GM21576 (cell line): ENCODE data around the gene NFIX.

Experiments used
- ATAC-seq: cut with Tn5 transposase; IDR thresholded peaks from one replicate; pipeline ENCODE4 v1.9.1; 2021; ENCODE audit warnings: mild to moderate bottlenecking, moderate library complexity; ENCODE audit not compliant: unreplicated experiment

NFIX gene

GRCh38 chr19:13033819-13034611, 38.7 kb downstream of the NFIX start:
- no peak for ATAC-seq

GRCh38 chr19:13034636-13035035, 39.4 kb downstream of the NFIX start:
- ATAC-seq = no peak

DNA sequence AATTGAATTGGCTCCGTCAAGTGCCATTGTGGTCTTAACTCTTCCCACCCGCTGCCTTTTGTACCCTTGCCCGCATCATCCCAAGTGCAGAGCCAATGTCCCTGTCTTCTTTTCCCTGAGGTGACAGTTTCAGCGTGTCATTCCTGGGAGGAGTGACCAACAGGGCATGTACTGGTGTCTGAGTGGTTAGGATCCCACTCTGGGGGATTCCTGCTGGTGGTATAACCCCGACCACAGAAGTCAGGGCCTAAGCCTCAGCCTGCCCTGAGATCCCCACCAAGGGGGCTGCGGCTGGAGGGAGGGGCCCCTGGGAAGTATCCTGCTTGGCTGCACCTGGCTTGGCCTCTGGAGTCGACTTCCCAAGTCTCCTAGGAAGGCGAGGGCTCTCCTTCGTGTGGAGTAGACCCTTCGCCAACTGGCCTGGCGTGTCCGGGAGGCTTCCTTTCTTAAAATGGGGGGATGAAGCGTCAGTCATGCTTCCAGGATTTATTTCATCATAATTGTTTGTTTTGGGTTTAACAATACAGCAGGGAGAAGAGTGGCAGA, 40.6 kb downstream of the NFIX start:
- no peak for ATAC-seq

DNA sequence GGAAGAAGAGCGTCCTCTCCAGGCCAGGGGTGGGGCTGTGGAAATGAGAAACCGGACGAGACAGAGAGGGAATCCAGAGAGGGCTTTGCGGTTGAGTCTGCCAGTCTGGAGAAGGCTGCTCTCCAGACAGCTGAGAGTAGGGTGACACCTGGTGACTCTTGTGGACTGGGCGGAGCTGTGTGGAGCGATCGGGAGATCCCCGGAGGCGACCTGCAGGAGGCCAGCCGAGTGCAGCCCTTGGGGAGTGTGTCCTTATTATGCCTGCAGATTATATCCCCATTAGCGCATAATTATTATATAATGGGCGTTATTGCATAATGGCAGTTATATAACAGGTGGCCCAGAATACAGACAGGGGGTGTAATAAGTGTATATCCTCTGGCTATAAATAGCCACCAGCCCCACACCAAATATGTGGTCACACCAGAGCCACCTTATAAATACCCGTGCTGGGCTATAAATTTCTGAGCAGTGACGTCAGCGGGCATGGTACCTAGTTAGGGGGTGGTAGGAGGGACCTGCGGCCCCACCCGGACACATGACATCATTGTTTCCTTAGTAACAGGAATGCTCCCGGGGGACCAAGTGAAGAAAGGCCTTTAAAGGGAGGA, 41.2 kb downstream of the NFIX start:
- ATAC-seq = no peak

GRCh38 chr19:13037161-13037560, 41.9 kb downstream of the NFIX start:
- ATAC-seq = no peak

- no peak for ATAC-seq
Measured at GRCh38 chr19:13037731-13038130, 42.5 kb downstream of the NFIX start.

GRCh38 chr19:13038306-13039210, 43.3 kb downstream of the NFIX start:
- no peak for ATAC-seq

DNA sequence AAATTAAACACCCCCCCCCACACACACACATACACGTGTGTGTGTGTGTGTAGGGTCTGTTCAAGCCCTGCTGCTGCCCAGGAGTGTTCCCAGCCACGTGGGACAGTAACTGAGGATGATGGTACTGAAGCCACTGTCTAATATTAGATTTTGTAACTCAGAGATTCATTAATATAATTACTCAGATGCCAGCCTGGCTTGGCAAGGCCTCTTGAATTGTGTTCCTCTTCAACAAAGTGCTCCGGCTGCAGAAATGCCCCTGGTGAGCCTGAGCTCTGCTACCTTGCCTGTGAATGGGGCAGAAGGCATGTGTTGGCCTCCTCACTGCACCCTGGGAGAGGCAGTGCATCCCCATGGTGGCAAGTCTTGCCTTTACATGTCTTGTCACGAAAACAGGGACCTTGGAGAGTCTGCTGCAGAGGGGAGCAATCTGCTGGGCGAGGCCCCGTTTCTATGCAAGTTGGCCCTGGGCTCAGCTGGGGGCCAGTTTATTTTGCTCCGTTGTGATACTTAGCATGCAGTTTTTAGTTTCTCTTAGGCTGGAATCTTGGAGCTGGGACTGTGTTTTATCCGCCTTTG, 44.0 kb downstream of the NFIX start:
- no peak for ATAC-seq

- no peak for ATAC-seq
Measured at GRCh38 chr19:13040232-13040947, 45.1 kb downstream of the NFIX start.

DNA sequence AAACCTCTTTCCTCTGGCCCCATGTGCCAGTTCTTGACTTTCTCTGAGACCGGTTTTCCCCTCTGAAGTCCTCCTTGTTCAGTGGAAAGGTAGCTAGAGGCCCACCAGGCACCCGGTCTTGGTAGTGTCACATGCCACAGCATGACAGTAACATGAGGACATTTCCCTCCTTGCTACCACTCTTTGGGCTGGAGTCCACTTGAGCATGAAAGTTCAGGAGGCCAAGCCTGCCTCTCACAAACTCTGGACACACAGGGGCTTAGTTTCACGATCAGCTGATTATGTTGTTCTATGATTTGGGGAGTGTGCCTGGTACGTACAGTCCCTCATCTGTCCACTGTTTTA, 45.6 kb downstream of the NFIX start:
- no peak for ATAC-seq

- no peak for ATAC-seq
Measured at GRCh38 chr19:13042443-13043130, 47.3 kb downstream of the NFIX start.

DNA sequence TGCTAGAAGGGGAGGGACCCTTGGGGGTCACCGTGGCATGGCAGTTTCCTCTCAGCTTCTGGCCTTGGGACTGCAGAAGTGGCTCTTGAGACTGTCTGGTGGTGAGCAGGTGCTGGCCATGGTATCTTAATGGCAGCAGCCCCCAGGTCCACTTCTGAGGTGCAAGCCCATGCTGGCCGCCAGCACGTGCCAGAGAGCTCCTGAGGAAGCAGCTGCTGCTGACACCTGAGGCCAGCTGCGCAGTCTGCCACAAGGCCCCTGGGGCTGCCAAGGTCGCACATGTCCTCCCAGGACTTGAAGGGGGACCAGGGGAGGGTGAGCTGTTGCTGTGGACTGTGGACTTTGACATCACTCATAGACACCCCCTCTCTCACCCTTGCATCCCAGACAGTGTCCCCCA, 48.0 kb downstream of the NFIX start:
- no peak for ATAC-seq

DNA sequence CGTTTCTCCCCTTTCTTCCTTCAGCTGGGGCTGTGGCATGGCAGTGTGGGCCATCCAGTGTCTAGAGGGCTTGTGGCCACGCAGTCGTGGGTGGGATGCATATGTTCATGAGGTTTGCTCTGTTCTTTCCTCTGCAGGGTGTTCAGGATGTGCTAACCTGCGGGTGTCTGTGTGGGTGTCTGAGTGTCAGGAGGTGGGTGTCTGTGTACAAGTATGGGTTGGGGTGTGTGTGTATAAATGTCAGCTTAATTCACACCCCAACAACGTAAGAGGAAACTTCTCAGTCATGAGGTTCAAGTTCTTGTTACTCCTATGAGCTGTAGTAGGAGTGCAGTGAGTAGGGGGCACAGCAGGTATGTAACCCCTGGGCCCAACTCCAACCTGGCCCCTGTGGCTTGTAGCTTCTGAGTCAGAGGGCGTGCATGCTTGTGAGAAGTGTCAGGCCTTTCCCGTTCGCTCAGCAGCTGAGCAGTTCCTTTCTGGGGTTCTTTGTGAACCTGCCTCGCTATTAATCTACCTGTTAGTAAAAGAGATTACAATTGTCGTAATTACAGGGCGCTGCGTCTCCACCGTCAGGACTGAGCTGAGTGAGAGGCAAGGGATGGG, 49.1 kb downstream of the NFIX start:
- no peak for ATAC-seq

GRCh38 chr19:13045812-13046211, 50.5 kb downstream of the NFIX start:
- no peak for ATAC-seq

GRCh38 chr19:13047374-13047773, 52.1 kb downstream of the NFIX start:
- ATAC-seq = no peak

- ATAC-seq = no peak
Measured at GRCh38 chr19:13050274-13050673, 55.0 kb downstream of the NFIX start.

DNA sequence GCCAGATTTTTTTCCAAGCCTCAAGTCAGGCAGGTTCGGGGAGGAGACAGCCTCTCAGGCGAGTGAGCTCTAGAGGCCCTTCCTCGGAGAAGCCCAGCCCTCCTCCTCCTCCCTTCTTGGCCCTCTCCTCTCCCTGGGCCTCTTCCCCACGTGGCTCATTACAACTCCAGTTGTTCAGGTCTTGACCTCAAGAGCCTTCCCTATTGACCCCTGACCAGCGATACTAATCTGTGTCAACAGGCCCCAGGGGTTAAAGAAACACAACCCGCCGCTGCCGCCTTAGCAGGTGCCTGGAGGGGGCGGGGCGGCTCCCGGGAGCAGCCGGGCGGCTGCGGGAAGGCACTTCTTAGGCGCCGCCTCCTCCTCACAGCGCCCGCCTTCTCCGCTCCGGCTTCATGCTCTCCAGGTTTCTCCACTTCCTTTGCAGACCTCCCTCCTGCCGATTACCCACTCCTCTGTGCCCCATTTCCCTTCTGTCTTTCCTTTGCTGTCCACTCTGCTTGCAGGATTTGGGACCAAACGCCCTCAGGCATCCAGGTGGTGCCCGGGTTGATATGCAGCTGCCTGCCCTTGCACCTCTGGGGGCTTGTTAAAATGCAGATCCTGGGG, 56.4 kb downstream of the NFIX start:
- no peak for ATAC-seq

DNA sequence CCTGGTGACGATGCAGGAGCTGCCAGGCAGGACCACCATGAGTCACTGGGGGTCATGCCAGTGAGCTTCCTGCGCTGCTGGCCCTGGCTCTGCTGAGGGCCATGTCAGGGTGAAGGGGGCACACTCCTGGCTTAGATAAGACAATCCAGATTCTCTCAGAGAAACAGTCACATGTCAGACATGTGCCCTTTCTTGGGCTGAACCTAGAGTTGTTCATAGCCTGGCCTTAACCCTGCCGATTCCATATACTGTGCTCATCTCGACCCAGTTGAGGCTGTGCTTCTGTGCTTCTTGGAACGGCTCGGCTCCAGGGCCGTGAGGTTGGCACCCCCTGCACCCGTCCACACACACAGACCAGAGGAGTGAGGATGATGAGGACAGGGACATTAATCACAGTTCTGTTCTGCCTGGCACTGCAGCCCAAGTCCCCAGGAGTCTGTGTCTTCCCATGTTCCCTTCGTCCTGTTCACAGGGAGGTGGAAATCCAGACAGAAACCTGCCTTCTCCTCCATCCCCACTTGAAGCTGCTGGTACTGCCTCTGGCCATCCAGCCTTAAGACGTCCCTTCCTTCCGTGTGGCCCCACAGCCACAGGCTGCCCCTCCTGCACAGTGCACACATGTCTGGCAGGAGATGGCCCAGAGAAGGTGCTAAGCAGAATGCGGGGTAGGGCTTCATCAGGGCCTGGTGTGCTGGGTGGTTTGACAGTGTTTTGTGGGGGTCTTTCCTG, 57.3 kb downstream of the NFIX start:
- no peak for ATAC-seq
